GM12872 (cell line): Measurements from ENCODE around the gene ENKUR.

Source experiments
- TF ChIP-seq, protein P1 (sequence below): IDR thresholded peaks from 3 replicates; pipeline ENCODE4 v1.5.1; 2011; ENCODE audit warnings: low read depth, mild to moderate bottlenecking, low read length, moderate library complexity; ENCODE audit not compliant: insufficient read depth

The ENKUR gene

GRCh38 chr10:25057886-25058285 lies 41.9 kb upstream of the ENKUR start:
- TF ChIP-seq, protein P1, sequence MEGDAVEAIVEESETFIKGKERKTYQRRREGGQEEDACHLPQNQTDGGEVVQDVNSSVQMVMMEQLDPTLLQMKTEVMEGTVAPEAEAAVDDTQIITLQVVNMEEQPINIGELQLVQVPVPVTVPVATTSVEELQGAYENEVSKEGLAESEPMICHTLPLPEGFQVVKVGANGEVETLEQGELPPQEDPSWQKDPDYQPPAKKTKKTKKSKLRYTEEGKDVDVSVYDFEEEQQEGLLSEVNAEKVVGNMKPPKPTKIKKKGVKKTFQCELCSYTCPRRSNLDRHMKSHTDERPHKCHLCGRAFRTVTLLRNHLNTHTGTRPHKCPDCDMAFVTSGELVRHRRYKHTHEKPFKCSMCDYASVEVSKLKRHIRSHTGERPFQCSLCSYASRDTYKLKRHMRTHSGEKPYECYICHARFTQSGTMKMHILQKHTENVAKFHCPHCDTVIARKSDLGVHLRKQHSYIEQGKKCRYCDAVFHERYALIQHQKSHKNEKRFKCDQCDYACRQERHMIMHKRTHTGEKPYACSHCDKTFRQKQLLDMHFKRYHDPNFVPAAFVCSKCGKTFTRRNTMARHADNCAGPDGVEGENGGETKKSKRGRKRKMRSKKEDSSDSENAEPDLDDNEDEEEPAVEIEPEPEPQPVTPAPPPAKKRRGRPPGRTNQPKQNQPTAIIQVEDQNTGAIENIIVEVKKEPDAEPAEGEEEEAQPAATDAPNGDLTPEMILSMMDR: no peak

- TF ChIP-seq, protein P1: no peak
These were observed 40.8 kb upstream of the ENKUR start for GRCh38 chr10:25056726-25057125.

- TF ChIP-seq, protein P1: no peak
These were observed 36.1 kb upstream of the ENKUR start for GRCh38 chr10:25052012-25052411.

DNA sequence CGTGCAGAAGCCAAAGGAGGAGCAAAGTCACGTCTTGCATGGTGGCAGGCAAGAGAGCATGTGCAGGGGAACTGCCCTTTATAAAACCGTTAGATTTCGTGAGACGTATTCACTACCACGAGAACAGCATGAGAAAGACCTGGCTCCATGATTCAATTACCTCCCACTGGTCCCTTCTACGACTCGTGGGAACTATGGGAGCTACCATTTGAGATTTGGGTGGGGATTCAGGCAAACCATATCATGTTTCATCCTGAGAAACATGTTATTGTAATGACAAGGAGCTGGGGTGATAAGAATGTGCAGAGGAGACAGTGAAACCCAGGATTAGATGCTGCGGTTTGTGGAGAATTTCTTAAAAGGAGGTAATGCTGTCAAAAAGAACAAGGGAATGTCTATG lies 34.4 kb upstream of the ENKUR start:
- TF ChIP-seq, protein P1: no peak

DNA sequence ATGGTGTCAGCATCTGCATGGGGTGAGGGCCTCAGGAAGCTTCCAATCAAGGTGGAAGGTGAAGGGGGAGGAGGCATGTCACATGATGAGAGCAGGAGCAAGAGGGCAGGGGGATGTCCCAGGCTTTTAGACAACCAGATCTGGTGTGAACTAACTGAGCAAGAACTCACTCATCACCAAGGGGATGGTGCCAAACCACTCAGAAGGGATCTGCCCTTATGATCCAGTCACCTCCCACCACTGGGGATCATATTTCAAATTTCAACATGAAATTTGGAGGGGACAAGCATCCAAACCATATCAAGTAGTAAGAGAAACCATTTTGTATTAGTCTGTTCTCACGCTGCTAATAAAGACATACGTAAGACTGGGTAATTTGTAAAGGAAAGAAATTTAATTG lies 34.0 kb upstream of the ENKUR start:
- TF ChIP-seq, protein P1: no peak

- TF ChIP-seq, protein P1: no peak
These were observed 32.5 kb upstream of the ENKUR start for GRCh38 chr10:25048450-25048849.

DNA sequence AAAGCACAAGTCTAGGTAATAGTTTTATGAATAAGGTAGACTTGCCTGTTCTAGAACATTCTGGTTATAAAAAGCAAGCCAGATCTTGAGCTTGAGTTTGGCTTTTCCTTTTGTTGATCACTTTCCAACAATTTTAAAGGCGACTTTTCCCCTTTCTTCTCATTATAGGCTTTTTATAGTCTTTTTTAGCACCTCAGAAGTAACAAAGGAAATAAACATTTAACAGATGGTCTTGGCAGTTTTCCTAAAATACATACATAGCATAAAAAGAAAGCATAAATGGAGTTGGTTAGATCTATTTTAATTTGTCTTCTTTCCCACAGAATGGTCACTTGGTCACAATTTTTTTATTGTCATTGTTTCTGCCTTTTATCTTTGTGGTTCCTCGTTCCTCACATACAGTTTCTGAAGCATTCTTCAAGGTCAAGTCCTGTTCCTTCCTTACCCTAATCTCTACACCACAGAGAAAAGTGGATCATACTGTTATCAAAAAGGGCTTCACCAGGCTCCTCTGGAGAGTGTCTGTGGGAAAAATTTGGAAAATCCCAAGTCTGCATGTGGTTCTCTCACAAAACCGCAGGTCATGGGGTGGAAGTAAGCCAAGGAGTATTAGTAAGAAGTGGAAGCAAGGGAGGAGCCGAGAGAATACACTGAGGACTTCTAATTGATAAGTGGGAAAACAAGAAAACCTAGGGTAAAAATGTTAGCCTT lies 31.8 kb upstream of the ENKUR start:
- TF ChIP-seq, protein P1: no peak
